Measurements from ENCODE around the gene KITLG. TPM values are rescaled to one million over a fixed set of nuclear protein-coding genes. Genes with fewer than 3 reads are reported as not detected.

KITLG gene
- total and polyA plus RNA-seq, 12 donors = 1.9 to 22.7 (median 9.5) TPM

GRCh38 chr12:88503281-88503703 is 77.0 kb downstream of the KITLG start:
- H3K4me1 ChIP-seq (replicated peaks in 1 of 2) = peaks cover 7 to 8% of the 10 kb centered on the region in 2 donors
- H3K27ac ChIP-seq = no peak overlapping the region
- no peak overlapping the region for H3K4me3 ChIP-seq
- H3K27me3 ChIP-seq = no peaks in the 10 kb centered on the region
- 86 to 94% (median 91%) methylated on average over 3 of the region's 3 CpGs for WGBS, 4 donors
- no peaks in the 10 kb centered on the region for H3K9me3 ChIP-seq (replicated peaks in 1 of 3)
- intact Hi-C loops (cut with DNase I) = no loop called here
- no peaks in the 10 kb centered on the region for H3K36me3 ChIP-seq (replicated peaks in 1 of 2)
- TF ChIP-seq POLR2A (IDR thresholded peaks at IDR 0.05) = no peak
- no peak for DNase-seq

- no peaks in the 10 kb centered on the region for H3K27me3 ChIP-seq
- H3K4me1 ChIP-seq (replicated peaks in 1 of 2) = peaks cover 7 to 8% of the 10 kb centered on the region in 2 donors
- intact Hi-C loops (cut with DNase I) = no loop called here
- H3K36me3 ChIP-seq (replicated peaks in 1 of 2) = no peaks in the 10 kb centered on the region
- TF ChIP-seq CTCF (IDR thresholded peaks at IDR 0.05) = no peak
- TF ChIP-seq POLR2A (IDR thresholded peaks at IDR 0.05) = no peak
- no peaks in the 10 kb centered on the region for H3K9me3 ChIP-seq (replicated peaks in 1 of 3)
- no peak for DNase-seq
- WGBS, 4 donors = 81 to 88% (median 83%) methylated on average over 5 of the region's 5 CpGs
- no peak overlapping the region for H3K4me3 ChIP-seq
- H3K27ac ChIP-seq = no peak overlapping the region
These were observed 78.0 kb downstream of the KITLG start for GRCh38 chr12:88501972-88502938.

GRCh38 chr12:88496891-88497371 is 83.3 kb downstream of the KITLG start:
- Histone ChIP-seq H3K36me3 (replicated peaks in 1 of 2) (no peaks in the 10 kb centered on the region), H3K4me3 (no peak overlapping the region), H3K4me1 (replicated peaks in 1 of 2) (peaks cover 7 to 8% of the 10 kb centered on the region in 2 donors), H3K9me3 (replicated peaks in 1 of 3) (no peaks in the 10 kb centered on the region), H3K27ac (no peak overlapping the region), H3K27me3 (no peaks in the 10 kb centered on the region)
- 73 to 84% (median 82%) methylated on average over 3 of the region's 3 CpGs for WGBS, 4 donors
- TF ChIP-seq CTCF (IDR thresholded peaks at IDR 0.05) = no peak
- no peak for TF ChIP-seq POLR2A (IDR thresholded peaks at IDR 0.05)
- intact Hi-C loops (cut with DNase I) = no loop called here
- DNase-seq = no peak

GRCh38 chr12:88496429-88496828 is 83.8 kb downstream of the KITLG start:
- intact Hi-C loops (cut with DNase I) = no loop called here
- TF ChIP-seq POLR2A (IDR thresholded peaks at IDR 0.05) = no peak
- TF ChIP-seq CTCF (IDR thresholded peaks at IDR 0.05) = no peak
- Histone ChIP-seq H3K27ac (no peak overlapping the region), H3K4me3 (no peak overlapping the region), H3K9me3 (replicated peaks in 1 of 3) (no peaks in the 10 kb centered on the region), H3K27me3 (no peaks in the 10 kb centered on the region), H3K36me3 (replicated peaks in 1 of 2) (no peaks in the 10 kb centered on the region), H3K4me1 (replicated peaks in 1 of 2) (peaks cover 7 to 8% of the 10 kb centered on the region in 2 donors)
- WGBS, 4 donors = 94 to 100% (median 97%) methylated on average over 3 of the region's 3 CpGs
- DNase-seq = no peak

All from adrenal gland (tissue), 12 donors.